Measurements from ENCODE around the gene STK33.

STK33 gene

DNA sequence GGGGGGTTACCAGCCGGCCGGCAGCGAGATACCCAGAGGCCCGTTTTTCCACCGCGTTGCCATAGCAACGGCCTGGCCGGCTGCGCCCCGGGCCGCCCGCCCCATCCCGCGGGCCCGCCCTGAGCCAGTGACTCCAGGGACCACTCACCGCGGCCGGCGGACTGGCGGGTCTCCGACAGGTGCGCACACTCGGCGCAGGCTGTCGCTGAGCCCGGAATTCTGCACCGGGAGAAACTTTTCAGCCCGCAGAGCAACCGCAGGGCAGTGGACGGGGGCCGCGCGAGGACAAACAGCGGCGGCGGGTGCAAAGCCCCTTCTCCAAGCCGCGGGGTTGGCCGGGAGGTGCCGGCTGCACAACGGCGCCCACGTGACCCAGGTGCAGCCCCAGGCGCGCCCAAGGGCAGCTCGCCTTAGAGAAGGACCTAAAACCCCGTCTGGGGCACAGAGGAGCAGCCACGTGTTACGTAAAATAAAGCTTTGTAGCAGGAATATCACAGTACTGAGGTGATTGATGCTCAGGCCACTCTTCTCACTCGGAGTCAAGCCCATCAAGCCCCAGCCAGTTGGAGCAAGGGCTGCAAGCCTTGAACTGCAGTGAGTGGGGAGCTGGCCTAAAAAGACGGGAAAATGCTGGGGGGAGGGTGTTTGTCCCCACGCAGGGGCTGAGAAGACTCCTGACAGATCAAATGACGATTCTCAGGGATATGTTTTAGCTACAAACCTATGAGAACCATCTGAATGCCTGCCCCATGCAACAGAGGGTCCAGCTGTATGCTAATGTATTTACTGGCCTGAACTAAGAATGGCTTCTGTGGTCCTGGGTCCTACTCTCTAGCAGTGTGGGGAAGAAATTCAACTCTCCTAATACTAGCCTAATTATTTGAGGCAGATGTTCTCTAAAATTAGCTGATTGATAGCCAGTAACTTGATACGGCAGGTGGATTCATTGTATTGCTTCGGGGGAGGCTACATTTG, at the start of gene STK33:
TSS of gene STK33 (minus strand) at position 294 of the 975 bp plus-strand sequence. CDS start 119,323 bp downstream, outside the sequence.
- TF ChIP-seq POLR2A (IDR thresholded peaks at IDR 0.05; ENCODE audit: low read length) (no peak), GATA1 (IDR thresholded peaks at IDR 0.05; ENCODE audit: low read depth, low read length) (no peak)
- peak; percentile 10 to 21 for DNase-seq

- no peak for DNase-seq
- TF ChIP-seq POLR2A (IDR thresholded peaks at IDR 0.05; ENCODE audit: low read length): no peak
- TF ChIP-seq GATA1 (IDR thresholded peaks at IDR 0.05; ENCODE audit: low read depth, low read length): no peak
These were observed 48.3 kb upstream of the STK33 start for GRCh38 chr11:8642196-8642841.

- TF ChIP-seq POLR2A (IDR thresholded peaks at IDR 0.05; ENCODE audit: low read length) (no peak), GATA1 (IDR thresholded peaks at IDR 0.05; ENCODE audit: low read depth, low read length) (no peak)
- DNase-seq: no peak
These were observed 47.3 kb upstream of the STK33 start for GRCh38 chr11:8641332-8641731.

- TF ChIP-seq GATA1 (IDR thresholded peaks at IDR 0.05; ENCODE audit: low read depth, low read length): no peak
- no peak for TF ChIP-seq POLR2A (IDR thresholded peaks at IDR 0.05; ENCODE audit: low read length)
- no peak for DNase-seq
These were observed 46.4 kb upstream of the STK33 start for GRCh38 chr11:8640267-8640906.

DNA sequence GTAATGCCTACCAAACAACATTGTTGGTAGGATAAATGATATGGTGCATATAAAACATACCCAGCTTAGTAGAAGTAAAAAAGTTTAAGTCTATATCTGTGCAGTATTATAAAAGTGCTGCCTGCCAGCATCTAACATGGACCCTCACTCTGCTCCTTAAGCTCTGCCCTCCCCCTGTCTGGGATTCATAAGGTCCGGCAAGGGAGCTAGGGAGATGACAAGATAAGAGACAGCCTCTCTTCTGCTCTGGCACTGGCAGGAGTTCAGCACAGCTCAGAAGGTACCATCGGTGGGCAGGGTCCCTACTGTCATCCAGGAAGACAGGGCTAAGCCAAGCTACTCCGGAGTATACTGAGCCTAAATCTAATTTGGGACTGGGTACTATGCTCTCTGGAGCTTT, 45.6 kb upstream of the STK33 start:
- TF ChIP-seq POLR2A (IDR thresholded peaks at IDR 0.05; ENCODE audit: low read length) (no peak), GATA1 (IDR thresholded peaks at IDR 0.05; ENCODE audit: low read depth, low read length) (no peak)
- DNase-seq: no peak

GRCh38 chr11:8638300-8638699, 44.3 kb upstream of the STK33 start:
- TF ChIP-seq GATA1 (IDR thresholded peaks at IDR 0.05; ENCODE audit: low read depth, low read length): no peak
- TF ChIP-seq POLR2A (IDR thresholded peaks at IDR 0.05; ENCODE audit: low read length): no peak
- DNase-seq: no peak

- DNase-seq: no peak
- TF ChIP-seq GATA1 (IDR thresholded peaks at IDR 0.05; ENCODE audit: low read depth, low read length) (no peak), POLR2A (IDR thresholded peaks at IDR 0.05; ENCODE audit: low read length) (no peak)
These were observed 42.1 kb upstream of the STK33 start for GRCh38 chr11:8636127-8636526.

DNA sequence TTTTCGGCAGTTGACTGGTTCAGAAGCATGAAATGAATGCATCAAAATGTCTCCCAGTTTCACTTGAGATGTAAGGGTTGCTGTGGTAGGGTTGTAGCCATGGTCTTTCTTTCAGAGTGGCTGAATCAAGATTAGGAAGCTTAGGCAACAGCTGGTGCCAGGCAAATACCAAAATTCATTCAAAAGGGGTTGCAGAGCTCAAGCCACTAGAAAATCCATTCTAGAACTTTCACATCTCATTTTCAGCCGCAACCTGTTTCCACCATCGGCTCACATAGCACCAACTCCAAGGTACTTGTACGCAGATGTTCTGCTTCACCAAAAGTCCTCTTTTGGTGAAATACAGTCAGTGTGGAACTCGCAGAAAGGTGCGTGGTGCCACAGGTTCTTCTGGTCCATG, 40.5 kb upstream of the STK33 start:
- TF ChIP-seq POLR2A (IDR thresholded peaks at IDR 0.05; ENCODE audit: low read length): no peak
- TF ChIP-seq GATA1 (IDR thresholded peaks at IDR 0.05; ENCODE audit: low read depth, low read length): no peak
- no peak for DNase-seq

GRCh38 chr11:8631395-8632118, 37.5 kb upstream of the STK33 start:
- TF ChIP-seq POLR2A (IDR thresholded peaks at IDR 0.05; ENCODE audit: low read length) (no peak), GATA1 (IDR thresholded peaks at IDR 0.05; ENCODE audit: low read depth, low read length) (no peak)
- DNase-seq: peak in 1 of 2 experiments; percentile 43

GRCh38 chr11:8624698-8625097, 30.7 kb upstream of the STK33 start:
- no peak for TF ChIP-seq POLR2A (IDR thresholded peaks at IDR 0.05; ENCODE audit: low read length)
- no peak for TF ChIP-seq GATA1 (IDR thresholded peaks at IDR 0.05; ENCODE audit: low read depth, low read length)
- no peak for DNase-seq

DNA sequence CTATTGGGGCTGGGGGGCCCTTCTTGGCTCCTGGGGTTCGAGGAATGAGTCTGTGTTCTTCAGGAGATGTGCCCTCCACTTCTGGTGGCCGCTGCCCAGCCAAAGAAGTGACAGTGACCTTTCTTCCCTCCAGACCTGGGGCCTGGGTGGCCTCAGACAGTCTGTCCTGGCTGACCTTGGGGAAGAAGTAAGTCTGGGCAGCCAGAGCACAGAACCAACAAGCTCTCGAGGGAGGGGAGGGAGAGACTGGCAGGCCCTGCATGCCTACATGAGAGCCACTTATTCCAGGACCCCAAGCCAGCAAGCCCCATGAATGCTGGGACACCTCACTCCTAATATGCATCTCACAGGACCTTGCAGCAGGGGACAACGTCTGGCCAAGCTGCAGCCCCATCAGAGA, 27.1 kb upstream of the STK33 start:
- no peak for DNase-seq

GRCh38 chr11:8617063-8617462, 23.0 kb upstream of the STK33 start:
- DNase-seq: no peak
- TF ChIP-seq GATA1 (IDR thresholded peaks at IDR 0.05; ENCODE audit: low read depth, low read length) (no peak), POLR2A (IDR thresholded peaks at IDR 0.05; ENCODE audit: low read length) (no peak)

More for the DNA sequence above, 27.1 kb upstream of the STK33 start:
- TF ChIP-seq GATA1 (IDR thresholded peaks at IDR 0.05; ENCODE audit: low read depth, low read length): no peak
- TF ChIP-seq POLR2A (IDR thresholded peaks at IDR 0.05; ENCODE audit: low read length): no peak

- no peak for DNase-seq
- TF ChIP-seq GATA1 (IDR thresholded peaks at IDR 0.05; ENCODE audit: low read depth, low read length) (no peak), POLR2A (IDR thresholded peaks at IDR 0.05; ENCODE audit: low read length) (no peak)
These were observed 21.4 kb upstream of the STK33 start for GRCh38 chr11:8615291-8616032.

Measured in erythroblast (primary cell).